ENCODE data around the gene IDH1.
"Not testable (repeated sequence)": the region's sequence is repeated elsewhere in the genome, so short reads cannot be mapped to it uniquely, and the experiment has no call there.

IDH1 gene

DNA sequence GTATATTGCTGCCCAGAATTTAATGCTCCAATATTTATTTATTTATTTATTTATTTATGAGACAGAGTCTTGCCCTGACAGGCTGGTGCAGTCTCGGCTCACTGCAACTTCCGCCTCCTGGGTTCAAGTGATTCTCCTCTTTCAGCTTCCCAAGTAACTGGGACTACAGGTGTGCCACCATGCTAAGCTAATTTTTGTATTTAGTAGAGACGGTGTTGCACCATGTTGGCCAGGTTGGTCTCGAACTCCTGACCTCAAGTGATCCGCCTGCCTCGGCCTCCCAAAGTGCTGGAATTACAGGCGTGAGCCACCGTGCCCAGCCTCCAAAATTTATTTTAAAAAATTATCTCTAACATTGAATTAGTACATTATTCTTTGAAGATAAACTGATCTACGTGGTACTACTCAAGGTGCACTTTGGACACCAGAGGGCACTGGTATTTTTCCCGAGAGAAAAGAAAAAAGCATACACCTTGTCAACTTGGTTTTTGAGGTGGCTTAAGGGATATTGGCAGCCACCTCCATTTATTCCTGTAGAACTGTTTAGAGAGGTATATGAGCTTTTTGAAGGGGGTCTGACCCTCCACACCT is 1.4 kb upstream of the IDH1 start:
- no peak for DNase-seq

DNA sequence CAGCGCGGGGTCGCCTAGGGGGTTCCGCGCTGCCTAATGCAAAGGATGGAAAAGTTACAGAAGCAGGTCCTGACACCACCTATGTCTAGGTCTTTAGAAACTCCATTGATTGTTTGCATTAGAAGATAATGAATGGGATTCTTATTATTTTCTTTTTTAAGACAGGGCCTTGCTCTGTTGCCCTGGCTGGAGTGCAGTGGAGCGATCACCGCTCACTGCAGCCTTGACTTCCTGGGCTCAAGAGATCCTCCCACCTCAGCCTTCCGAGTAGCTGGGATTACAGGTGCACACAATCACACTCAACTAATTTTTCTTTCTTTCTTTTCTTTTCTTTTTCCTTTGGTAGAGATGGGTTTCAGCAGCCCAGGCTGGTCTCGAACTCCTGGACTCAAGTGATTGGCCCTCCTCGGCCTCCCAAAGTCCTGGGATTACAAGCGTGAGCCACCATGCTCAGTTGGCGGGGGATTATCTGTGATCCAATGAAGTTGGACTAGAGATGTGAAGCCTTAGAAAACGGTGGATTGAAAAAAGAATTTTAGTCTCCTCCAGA is 761 bp upstream of the IDH1 start:
- DNase-seq: no peak

DNA sequence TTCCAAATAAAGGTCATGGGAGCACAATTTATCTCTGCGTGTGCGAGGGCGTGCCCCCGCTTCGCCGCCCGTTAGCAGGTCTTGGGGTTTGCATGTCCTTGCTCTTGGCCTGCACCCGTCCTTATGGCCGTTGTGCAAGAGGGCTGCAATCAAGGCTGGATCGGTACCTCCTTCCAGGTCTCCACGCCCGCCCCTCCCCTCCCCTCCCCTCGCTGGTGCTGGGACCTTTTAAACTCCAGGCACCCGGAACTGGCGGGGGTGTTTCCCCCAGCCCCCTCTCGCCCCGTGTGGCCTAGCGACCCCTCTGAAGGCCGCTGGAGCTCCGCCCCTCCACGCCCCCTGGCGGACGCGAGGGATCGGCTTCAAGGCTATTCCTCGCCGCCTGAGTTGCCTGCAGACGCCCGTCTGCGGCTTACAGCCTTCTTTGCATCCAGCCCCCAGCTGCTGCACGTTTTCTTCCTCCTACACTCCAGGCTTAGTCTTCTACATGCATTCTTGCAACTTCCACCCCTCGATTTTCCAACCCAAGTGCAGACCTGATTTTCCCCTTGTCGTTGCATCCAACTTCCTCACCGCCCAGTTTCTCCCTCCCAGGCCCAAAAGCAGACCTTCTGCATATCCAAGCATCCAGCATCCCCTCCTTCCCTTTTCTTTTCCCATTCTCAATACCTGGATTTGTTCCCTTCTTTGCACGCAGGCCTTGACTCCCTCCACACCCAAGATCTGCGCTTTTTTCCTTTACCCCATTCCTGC is 577 bp downstream of the IDH1 start:
- DNase-seq: peak; percentile 73 to 79

DNA sequence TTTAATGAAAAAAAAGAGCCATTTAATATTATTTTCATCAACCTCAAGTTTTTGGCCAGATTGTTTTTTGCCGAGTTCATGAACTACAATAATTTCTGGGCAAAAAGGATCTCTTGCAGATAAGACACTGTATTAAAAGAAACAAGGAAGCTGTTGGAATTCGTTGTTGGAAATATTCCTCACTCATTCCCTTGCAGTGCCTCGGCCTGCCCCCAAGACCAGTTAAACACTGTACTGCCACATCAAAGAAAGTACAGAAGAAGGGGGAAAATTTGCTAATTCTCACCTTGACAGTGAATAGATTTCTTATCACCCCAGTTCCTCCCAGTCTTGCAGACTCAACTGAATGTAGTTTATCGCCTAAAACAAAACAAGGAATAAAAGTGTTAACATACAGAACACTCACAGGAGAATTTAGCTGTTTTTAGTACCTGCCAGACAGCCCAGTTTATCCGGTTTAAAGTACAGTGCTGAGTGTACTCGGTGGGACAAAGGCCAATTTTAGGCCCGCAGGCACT is 1.2 kb downstream of the IDH1 start:
- no peak for DNase-seq

DNA sequence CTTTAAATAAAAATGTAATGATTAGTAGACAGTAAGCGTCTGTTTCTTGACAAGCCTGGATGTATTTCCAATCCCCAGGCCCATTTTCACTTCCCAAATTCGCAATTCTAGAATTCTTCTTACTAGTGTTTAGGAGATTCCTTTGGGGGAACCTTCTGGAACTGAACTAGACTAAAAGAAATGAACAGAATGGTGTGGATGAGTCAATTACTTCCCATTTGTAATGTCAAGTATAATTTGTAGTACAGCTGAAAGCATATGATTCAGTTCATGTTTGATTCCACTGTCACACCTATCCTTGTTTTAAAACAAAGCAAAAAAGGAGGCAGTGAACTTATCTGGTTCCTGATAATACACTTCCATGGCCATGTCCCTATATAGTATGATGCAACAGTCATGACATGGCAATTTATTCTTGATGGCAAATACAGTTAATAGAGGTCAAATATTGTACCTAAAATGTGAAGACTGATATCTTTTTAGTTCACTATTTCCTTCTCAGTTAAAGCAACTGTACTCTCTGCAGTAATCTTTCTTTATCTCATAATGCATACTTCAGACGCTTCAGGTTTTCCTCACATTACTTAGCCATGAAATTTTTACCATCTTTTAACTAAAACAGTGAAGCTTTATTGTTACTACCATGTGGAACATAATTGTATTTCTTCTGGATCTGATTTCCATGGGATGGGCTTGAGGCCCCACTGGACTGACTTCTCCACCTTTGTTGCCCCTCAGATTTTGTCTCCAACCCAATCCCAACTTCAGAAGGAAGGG is 2.0 kb downstream of the IDH1 start:
- no peak for DNase-seq

DNA sequence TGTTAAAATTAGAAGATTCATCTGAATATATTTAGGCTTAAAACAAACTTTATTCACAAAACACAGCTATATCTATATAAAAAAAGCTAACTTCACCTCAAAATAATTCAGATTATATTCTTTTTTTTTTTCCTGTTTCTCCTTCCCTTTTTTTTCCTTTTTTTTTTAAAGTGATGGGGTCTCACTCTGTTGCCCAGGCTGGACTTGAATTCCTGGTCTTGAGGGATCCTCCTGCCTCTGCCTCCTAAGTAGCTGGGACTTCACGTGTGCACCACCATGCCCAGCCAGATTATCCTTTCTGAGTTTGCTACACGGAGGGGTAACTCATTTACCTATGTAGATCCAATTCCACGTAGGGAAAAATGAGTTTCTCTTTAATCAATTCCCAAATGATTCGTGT is 3.8 kb downstream of the IDH1 start:
- no peak for DNase-seq

DNA sequence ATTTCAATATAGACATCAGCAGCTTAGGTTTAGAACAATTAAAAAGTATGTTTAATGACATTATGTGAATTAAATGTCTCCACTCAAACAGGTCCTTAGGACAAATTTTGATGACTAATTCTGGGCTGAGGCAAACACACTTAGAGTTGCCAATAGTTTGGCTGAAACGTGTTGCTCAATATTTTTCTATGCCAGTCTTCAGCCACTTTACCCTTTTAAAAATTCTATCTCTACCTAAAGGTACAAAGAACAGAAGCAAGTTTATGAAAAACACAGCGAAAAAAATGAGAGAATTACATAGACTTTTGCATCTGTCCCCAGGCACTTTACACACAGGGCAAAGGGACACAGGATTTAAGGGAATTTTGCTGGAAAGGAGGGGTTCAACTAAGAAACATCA is 4.5 kb downstream of the IDH1 start:
- DNase-seq: no peak

DNA sequence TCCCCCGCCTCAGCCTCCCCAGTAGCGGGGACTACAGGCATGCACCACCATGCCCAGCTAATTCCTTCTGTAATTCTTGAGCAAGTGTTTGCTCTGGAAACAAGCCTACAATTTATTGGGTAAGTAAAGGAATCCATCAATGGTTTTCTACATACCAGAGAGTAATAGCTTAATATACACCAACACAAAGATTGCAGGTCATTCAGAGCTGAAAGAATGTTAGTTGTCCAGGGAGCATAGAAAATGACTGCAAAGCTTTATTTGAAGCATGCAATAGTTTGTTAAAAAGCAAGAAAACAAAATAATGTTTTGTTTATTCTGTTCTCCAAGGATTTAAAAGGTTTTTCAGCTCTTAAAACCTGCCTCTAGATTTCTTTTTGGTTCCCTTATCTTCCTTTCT is 5.6 kb downstream of the IDH1 start:
- DNase-seq: no peak

DNA sequence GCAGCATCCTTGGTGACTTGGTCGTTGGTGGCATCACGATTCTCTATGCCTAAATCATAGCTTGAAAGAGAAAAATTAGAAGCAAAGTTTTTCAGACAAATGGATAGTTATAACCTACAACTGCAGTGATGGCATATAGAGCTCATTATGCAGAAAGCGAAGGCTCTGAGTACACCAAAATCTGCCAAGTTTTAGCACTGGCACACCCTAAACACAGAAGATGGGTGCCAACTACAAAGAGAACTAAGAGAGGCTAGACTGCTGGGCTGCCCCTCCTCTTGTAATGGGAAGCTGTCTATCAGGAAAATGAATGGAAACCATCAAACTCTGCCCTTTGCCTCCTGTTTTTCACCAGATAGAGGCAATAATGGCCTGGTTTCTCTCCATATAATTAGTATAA is 6.3 kb downstream of the IDH1 start:
- DNase-seq: no peak

DNA sequence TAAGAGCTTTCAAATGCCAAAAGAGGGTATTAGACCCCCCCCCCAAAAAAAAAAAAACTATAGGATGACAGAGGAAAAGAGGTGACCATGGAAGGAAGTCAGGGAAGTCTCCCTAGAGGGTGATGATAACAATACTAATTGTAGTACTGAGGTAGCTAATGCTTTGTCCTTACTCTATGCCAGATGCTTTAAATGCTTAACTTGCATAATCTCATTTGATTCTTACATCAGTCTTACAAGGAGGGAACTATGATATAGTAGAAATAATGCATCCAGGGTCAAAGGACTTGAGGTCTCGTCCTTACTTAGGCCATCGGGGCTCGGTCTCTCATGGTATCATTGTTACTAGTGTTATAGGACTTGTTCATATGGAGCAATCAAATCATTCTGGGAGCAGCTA is 9.1 kb downstream of the IDH1 start:
- DNase-seq: no peak

DNA sequence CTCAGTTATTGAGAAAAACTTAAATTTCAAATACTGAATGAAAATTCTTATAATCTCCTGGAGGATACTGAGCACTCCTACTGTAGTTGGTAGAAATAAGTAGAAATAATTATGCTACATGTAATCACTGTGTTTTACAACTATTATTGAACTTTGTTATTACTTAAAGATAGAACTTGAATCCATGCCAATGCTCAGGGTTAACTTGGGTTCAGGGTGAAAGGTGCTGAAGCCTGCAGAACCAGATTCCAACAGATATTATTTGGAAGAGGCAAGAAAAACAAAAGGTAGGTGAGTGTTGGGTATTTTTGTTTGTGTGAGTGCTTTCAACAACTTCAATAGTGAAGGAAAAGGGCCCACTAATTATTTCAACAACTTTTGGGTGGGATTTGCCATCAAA is 10.4 kb downstream of the IDH1 start:
- DNase-seq: no peak

DNA sequence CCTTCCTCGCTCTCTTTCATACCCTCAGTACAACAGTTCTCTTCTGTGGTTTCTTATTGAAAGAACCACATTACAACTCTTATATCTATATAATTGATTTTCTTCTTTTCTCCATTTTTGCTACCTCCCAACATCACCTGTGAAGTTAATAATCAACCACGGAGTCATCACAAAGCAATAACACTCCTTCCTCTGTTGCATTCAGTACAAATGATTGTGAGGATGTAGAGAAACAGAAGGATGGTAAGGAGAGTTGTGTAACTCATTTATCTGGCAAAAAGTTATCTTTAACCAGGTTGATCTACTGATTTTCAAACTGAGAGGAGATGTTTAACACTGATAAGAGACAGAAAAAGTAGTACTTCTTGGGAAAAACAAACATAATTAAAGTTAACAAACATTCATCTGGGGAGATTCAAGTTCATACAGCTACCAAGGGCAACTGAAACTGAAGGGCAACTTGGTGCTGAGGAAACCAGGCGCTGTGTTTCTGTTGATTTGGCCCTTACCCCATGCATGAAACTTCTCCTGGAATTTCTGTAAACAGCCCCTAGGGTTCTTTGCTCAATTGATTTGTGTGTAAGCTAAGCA is 14.2 kb downstream of the IDH1 start:
- DNase-seq: no peak

DNA sequence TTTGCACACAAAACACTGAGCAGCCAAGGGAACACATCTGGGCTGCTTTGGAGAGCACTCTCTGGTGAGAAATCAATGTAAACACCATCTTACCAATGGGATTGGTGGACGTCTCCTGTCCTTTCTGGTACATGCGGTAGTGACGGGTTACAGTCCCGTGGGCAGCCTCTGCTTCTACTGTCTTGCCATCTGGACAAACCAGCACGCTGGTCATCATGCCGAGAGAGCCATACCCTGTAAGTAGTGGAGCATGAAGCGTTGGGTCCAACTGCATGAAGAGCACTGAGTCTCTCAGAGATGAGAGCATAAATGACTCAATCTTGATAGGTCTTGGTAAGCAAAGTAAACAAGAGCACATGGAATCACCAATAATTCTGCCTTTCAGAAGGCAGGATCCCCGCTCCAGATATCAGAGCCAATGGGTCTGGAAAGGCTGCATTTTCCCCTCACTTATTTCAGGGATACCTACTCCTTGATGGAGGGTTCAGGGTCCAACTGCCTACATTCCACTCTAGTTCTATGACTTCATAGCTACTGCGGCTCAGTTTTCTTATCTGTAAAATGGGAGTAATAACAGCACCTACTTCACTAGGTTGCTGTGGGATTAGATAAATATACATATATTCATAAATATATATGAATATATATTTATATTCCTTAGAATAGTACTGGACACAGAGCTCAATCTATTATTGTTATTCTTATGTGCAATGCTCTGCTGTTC is 14.9 kb downstream of the IDH1 start:
- DNase-seq: no peak

DNA sequence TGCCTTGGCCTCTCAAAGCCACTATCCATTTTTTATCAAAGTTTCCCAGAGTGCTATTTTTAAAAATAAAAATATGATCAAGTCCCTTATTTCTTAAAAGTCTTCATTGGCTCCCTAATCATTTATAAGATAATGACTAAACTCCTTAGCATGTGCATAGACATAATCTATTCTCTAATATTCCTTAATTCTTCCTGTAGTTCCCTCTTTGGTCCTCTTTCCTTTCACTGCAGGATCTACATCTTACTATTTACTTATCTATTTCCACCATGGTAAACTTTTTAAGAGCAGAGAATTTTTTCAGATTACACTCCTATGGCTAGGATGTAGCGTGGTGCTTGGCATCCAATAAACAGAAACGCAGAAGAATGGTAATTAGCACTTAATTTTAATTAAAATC is 19.0 kb downstream of the IDH1 start:
- DNase-seq: no peak

DNA sequence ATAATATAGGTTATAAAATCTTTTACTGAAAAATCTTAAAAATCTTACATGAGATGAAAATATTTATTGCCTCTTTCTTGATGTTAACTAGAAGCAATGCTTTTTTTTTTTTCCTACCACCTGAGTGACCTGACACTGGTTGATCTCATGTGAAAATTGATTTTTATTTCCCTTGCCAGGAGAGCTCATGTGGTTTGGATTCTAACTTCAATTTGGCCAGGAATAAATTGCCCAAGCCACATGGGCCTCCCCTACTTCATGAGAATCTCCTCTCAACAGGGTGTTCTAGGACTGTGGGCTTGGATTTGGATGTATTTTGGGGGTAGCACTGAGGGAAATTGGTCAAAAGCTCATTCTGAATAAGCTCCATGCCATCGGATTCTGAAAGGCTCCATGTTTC is 20.1 kb downstream of the IDH1 start:
- no peak for DNase-seq

DNA sequence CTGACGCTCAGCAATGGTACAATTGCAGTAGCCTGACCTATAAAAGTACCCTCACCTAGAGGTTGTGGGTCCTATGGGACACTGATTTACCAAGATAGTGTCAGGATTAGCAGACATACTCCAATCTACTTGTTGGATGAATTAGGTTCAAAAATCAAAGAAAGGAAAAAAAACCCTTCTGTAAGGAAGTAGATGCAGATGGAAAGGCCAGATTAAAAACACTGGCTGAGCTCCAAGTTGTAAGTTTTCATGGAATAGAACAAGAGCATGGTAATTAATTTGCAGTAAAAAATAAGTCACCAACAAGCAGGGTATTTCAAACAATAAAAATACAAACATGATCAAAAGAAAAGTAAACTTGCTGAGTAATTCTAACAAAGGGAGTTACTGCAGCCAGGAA is 26.4 kb downstream of the IDH1 start:
- no peak for DNase-seq

DNA sequence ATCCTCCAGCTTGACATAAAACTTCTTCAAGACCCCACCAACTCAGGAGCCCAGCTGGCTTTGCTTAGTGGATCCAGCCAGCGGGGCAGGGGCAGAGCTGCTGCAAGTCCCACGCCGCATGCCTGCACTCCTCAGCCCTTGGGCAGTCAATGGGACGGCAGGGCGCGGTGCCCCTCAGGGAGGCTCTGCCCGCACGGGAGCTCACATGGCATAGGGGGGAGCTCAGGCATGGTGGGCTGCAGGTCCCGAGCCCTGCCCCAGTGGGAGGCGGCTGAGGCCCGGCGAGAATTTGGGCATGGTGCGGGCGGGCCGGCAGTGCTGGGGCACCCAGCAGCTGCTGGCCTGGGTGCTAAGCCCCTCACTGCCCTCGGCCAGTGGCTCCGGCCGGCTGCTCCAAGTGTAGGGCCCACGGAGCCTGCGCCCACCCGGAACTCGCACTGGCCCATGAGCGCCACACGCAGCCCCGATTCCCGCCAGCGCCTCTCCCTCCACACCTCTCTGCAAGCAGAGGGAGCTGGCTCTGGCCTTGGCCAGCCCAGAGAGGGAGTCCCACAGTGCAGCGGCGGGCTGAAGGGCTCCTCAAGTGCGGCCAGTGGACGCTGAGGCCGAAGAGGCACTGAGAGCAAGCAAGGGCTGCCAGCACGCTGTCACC is 27.2 kb downstream of the IDH1 start:
- no peak for DNase-seq

DNA sequence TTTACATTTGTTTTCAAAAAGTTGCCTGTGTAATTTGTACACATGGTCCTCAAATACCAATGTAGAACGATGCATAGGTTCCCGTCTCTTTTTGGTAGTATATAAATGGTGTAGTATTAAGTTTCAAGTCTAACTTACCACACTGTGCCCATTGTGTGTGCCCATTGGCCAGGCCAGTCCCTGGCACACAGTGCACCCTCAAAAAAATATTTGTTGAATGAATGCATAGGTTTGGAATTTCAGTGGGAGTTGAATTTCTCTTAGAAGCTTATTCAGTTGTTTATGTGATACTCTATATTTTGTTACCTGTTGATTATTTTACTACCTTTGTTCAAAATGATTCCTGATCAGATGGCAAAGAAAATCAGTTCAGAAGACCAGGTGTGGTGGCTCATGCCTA is 30.1 kb downstream of the IDH1 start:
- no peak for DNase-seq

DNA sequence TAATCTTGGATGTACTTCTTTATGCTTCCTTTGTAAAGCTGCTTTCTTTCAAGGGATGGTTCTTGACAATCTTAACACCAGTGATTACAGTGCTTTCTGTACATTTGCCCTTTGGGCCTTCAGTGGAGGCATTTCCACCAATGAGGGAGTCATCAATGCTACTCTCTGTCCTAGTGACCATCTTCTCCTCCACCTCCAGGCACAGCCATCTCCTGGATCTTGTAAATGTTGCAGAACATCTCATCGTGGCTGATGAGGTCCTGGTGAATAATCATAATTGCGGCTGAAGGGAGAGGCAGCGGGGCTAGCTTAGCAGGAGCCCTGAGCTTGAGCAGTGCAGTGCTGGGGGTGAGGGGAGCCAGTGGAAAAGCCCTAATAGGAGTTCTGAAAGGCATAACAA is 32.5 kb downstream of the IDH1 start:
- no peak for DNase-seq

DNA sequence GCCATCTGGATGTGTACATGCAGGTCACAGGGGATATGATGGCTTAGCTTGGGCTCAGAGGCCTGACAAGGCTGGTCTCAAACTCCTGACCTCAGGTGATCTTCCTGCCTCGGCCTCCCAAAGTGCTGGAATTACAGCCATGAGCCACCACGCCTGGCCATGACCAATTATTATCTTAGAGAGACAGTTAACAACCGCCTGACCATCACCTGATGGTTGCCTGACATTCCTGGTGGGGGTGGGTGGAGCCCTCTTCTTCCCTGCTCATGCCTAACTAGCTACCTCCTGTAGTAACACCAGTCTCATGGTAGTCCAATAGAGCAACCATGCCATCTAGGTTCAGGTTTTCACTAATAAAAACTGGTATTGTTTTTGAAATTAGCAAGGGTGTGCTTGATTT is 33.0 kb downstream of the IDH1 start:
- DNase-seq: not testable (repeated sequence)

DNA sequence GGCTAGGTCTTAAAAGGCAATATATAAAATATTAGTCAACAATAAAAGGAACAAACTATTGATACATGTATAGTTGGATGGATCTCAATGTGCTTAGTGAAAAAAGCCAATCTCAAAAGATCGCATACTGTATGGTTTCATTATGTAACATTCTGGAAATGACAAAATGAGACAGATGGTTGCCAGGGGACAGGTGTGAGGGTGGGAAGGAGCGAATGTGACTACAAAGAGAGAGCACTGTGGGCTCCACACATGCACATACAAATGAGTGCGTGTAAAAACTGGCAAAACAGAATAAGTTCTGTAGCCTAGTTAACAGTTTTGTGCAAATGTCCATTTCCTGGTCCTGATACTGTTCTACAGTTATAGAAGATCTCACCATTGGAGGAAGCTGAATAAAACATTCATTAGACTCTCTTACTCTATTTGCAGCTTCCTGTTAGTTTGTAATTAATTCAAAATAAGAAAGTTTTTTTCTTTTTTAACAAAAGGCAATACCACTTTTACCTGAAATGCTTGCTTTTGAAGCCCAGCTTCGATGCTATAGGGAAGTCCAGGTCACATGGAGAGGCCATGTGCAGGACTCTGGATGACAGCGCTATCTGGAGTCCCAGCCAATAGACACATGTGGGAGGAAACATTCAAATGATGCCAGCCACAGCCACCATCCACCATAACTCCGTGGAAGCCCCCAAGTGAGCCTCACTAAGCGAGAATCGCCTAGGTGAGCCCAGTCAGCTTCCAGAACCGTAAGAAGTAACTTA is 44.0 kb downstream of the IDH1 start:
- DNase-seq: no peak
